K562 (cell line): Measurements from ENCODE around the gene SLC39A12.

Source experiments
- BCOR ChIP-seq: fragments of 450-650 bp; IDR thresholded peaks from 2 replicates; pipeline ENCODE4 v1.6.1; 2016
- FOSL1 ChIP-seq: fragments of 200-800 bp; sonication (Bioruptor generic); conservative IDR thresholded peaks from 2 replicates; pipeline ENCODE4 v1.6.1; 2016; ENCODE audit warnings: missing genetic modification characterization, missing compliant biosample characterization
- HCFC1 ChIP-seq: IDR thresholded peaks from 2 replicates; pipeline ENCODE4 v1.6.1; 2012; ENCODE audit warnings: low read depth, low read length, improper control_type of control experiment
- MTA1 ChIP-seq: fragments of 450-650 bp; IDR thresholded peaks from 2 replicates; pipeline ENCODE4 v1.6.1; 2017; ENCODE audit warnings: borderline replicate concordance
- PML ChIP-seq: IDR thresholded peaks from 2 replicates; pipeline ENCODE4 v1.6.1; 2012; ENCODE audit warnings: low read length, inconsistent platforms
- POU5F1 ChIP-seq: fragments of 150-350 bp; IDR thresholded peaks from 2 replicates; pipeline ENCODE4 v1.6.1; 2014; ENCODE audit warnings: borderline replicate concordance, low read length, low read depth, mild to moderate bottlenecking; ENCODE audit not compliant: partially characterized antibody
- RFX5 ChIP-seq: IDR thresholded peaks from 2 replicates; pipeline ENCODE4 v1.6.1; 2011; ENCODE audit warnings: low read depth, mild to moderate bottlenecking, improper control_type of control experiment, low read length
- U2AF2 ChIP-seq: fragments of 200-400 bp; formaldehyde crosslinking; optimal IDR thresholded peaks from 2 replicates; pipeline ENCODE3; 2017; ENCODE audit warnings: low read depth, mild to moderate bottlenecking, low read length
- YBX1 ChIP-seq: fragments of 450-650 bp; IDR thresholded peaks from 2 replicates; pipeline ENCODE4 v1.7.1; 2016; ENCODE audit warnings: mild to moderate bottlenecking
- ZNF699 ChIP-seq: fragments of 250-450 bp; sonication (Bioruptor Pico); IDR thresholded peaks from 2 replicates; pipeline ENCODE4 v1.8.0; 2021; ENCODE audit warnings: mild to moderate bottlenecking, moderate library complexity; ENCODE audit not compliant: insufficient replicate concordance
- TF ChIP-seq, protein P1 (sequence below): IDR thresholded peaks from 3 replicates; pipeline ENCODE4 v1.6.1; 2011; ENCODE audit warnings: borderline replicate concordance, mild to moderate bottlenecking, moderate library complexity; ENCODE audit not compliant: insufficient read length; ENCODE audit errors: extremely low read depth
- TF ChIP-seq, protein P2 (sequence below), 2 experiments: fragments of 450-650 bp in 1 of 2; sonication (generic) in 1 of 2; formaldehyde crosslinking in 1 of 2; IDR thresholded peaks in 1 of 2; conservative IDR thresholded peaks in 1 of 2; 2 replicates each; pipeline versions ENCODE4 v1.6.1 to v1.8.1; 2016 to 2023; ENCODE audit warnings: mild to moderate bottlenecking in 2 of 2, moderate library complexity in 2 of 2, inconsistent platforms in 1 of 2, missing genetic modification reagents in 1 of 2
- TF ChIP-seq, protein P3 (sequence below), 3 experiments: IDR thresholded peaks in 2 of 3; conservative IDR thresholded peaks in 1 of 3; 2 replicates each; pipeline ENCODE4 v1.5.1; 2011 to 2012; ENCODE audit warnings: low read length in 3 of 3, mild to moderate bottlenecking in 3 of 3, control low read depth in 2 of 3, improper control_type of control experiment in 1 of 3, inconsistent platforms in 1 of 3, low read depth in 1 of 3, mixed read lengths in 1 of 3, moderate library complexity in 1 of 3; ENCODE audit not compliant: insufficient read depth in 2 of 3
- TF ChIP-seq, protein P4 (sequence below): fragments of 250-450 bp; sonication (Bioruptor Pico); IDR thresholded peaks from 2 replicates; pipeline ENCODE4 v1.5.0; 2021

DNA sequence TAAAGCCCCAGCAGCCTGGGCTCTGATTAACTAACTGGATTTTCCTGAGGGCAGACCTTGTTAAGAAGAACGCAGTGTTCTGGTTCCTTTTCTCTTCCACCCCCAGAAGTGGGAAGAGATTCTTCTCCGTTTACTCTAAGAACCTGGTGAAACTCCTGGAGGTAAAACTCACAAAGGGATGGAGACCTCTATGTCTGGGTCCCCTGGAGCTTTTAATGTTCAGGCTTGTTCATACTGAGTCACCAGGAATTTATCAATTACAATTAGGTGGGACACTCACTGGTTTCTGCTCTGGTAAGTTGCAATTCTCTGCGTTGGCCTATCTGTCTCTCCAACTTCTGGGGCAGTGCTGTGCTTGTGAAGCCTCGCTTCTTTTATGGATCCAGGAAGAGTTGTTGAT lies 115.2 kb downstream of the SLC39A12 start:
- TF ChIP-seq HCFC1 (no peak), MTA1 (no peak), RFX5 (no peak), BCOR (no peak), POU5F1 (no peak), ZNF699 (no peak), U2AF2 (no peak), PML (no peak), FOSL1 (tag) (no peak), YBX1 (no peak)
- TF ChIP-seq, protein P1, sequence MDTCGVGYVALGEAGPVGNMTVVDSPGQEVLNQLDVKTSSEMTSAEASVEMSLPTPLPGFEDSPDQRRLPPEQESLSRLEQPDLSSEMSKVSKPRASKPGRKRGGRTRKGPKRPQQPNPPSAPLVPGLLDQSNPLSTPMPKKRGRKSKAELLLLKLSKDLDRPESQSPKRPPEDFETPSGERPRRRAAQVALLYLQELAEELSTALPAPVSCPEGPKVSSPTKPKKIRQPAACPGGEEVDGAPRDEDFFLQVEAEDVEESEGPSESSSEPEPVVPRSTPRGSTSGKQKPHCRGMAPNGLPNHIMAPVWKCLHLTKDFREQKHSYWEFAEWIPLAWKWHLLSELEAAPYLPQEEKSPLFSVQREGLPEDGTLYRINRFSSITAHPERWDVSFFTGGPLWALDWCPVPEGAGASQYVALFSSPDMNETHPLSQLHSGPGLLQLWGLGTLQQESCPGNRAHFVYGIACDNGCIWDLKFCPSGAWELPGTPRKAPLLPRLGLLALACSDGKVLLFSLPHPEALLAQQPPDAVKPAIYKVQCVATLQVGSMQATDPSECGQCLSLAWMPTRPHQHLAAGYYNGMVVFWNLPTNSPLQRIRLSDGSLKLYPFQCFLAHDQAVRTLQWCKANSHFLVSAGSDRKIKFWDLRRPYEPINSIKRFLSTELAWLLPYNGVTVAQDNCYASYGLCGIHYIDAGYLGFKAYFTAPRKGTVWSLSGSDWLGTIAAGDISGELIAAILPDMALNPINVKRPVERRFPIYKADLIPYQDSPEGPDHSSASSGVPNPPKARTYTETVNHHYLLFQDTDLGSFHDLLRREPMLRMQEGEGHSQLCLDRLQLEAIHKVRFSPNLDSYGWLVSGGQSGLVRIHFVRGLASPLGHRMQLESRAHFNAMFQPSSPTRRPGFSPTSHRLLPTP, result no peak
- TF ChIP-seq, protein P2, sequence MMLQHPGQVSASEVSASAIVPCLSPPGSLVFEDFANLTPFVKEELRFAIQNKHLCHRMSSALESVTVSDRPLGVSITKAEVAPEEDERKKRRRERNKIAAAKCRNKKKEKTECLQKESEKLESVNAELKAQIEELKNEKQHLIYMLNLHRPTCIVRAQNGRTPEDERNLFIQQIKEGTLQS (IDR thresholded peaks at IDR 0.05), result no peak
- TF ChIP-seq, protein P2 (CRISPR knock-in tag; conservative IDR thresholded peaks at IDR 0.05), result no peak
- TF ChIP-seq, protein P3, sequence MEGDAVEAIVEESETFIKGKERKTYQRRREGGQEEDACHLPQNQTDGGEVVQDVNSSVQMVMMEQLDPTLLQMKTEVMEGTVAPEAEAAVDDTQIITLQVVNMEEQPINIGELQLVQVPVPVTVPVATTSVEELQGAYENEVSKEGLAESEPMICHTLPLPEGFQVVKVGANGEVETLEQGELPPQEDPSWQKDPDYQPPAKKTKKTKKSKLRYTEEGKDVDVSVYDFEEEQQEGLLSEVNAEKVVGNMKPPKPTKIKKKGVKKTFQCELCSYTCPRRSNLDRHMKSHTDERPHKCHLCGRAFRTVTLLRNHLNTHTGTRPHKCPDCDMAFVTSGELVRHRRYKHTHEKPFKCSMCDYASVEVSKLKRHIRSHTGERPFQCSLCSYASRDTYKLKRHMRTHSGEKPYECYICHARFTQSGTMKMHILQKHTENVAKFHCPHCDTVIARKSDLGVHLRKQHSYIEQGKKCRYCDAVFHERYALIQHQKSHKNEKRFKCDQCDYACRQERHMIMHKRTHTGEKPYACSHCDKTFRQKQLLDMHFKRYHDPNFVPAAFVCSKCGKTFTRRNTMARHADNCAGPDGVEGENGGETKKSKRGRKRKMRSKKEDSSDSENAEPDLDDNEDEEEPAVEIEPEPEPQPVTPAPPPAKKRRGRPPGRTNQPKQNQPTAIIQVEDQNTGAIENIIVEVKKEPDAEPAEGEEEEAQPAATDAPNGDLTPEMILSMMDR (IDR thresholded peaks at IDR 0.05 in 2 of 3, conservative IDR thresholded peaks at IDR 0.05 in 1 of 3; ENCODE audit: insufficient read depth in 2 of 3, low read depth in 1 of 3, low read length in 3 of 3), result no peak
- TF ChIP-seq, protein P4, sequence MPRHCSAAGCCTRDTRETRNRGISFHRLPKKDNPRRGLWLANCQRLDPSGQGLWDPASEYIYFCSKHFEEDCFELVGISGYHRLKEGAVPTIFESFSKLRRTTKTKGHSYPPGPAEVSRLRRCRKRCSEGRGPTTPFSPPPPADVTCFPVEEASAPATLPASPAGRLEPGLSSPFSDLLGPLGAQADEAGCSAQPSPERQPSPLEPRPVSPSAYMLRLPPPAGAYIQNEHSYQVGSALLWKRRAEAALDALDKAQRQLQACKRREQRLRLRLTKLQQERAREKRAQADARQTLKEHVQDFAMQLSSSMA (CRISPR knock-in tag), result no peak
